ENCODE results near the gene RANBP17.
"Not testable (repeated sequence)": the region's sequence is repeated elsewhere in the genome, so short reads cannot be mapped to it uniquely, and the experiment has no call there.

The RANBP17 gene

GRCh38 chr5:170870390-170870789 is 8.6 kb downstream of the RANBP17 start:
- DNase-seq = not testable (repeated sequence)

GRCh38 chr5:170874017-170874416 is 12.2 kb downstream of the RANBP17 start:
- no peak for DNase-seq

DNA sequence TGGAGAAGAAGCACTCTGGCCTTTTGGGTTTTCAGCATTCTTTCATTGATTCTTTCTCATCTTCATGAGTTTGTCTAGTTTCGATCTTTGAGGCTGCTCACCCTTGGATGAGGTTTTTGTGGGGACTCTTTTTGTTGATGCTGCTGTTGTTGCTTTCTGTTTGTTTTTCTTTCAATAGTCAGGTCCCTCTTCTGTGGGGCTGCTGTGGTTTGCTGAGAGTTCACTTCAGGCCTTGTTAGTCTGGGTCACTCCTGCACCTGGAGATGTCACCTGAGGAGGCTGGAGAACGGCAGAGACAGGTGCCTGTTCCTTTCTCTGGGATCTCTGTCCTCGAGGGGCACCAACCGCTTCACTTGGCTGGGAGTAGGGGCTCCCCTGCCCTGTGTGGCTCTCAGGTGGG is 14.0 kb downstream of the RANBP17 start:
- no peak for DNase-seq

DNA sequence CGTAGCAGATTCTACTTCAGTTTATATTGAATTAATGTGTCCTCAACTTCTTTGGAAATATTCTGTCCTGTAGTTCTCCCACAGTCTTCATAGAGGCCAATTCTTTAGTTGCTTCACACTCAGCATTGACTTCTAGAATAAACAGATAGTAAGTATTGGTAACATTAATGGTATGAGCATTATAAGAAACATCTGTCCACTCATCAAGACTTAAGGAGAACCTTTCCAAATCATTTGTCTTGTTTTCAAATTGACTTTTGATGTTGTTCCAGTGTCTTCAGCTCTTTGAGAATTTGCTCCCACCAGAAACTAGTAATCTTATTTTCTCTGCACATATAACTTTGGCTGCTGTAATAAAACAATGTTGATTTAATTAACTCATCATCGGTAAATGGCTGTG is 18.3 kb downstream of the RANBP17 start:
- no peak for DNase-seq

DNA sequence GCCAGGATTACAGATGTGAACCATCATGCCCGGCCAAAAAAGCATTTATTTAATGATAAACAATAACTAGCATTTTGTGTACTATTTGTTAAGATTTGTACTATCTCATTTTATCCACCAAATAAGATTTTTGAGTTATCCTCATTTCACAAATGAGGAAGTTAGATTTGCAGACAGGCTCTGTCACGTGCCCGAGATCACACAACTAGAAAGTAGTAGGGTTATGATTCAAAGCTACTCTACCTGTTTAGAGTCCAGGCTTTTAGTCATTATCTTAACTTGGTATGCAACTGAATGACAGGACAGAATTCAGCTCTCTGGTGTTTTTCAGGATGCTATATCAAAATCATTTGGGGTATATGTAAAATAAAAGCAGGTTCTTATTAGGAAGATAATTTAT is 20.5 kb downstream of the RANBP17 start:
- no peak for DNase-seq

- DNase-seq = no peak
These were observed 23.4 kb downstream of the RANBP17 start for GRCh38 chr5:170885256-170885655.

DNA sequence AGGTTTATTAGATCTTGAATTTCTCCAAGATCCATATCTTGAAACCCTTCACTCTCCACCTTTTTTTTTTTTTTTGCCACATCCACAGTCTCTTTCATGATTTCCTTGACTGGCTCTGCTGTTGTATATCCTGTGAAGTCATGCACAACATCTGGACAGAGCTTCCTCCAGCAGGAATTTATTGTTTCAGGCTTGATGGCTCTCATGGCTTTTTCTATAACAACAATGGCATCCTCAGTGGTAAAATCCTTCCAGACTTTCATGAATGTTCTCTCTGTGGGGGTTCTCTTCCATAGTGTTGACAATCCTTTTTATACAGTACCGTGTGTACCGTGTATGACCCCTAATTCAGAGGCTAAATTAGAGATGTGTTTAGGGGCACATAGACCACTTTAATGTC is 24.0 kb downstream of the RANBP17 start:
- DNase-seq = no peak

- no peak for DNase-seq
These were observed 24.5 kb downstream of the RANBP17 start for GRCh38 chr5:170886210-170886894.

- no peak for DNase-seq
These were observed 30.4 kb downstream of the RANBP17 start for GRCh38 chr5:170892196-170892595.

- no peak for DNase-seq
These were observed 32.8 kb downstream of the RANBP17 start for GRCh38 chr5:170894665-170895064.

GRCh38 chr5:170896779-170897178 is 35.0 kb downstream of the RANBP17 start:
- no peak for DNase-seq

DNA sequence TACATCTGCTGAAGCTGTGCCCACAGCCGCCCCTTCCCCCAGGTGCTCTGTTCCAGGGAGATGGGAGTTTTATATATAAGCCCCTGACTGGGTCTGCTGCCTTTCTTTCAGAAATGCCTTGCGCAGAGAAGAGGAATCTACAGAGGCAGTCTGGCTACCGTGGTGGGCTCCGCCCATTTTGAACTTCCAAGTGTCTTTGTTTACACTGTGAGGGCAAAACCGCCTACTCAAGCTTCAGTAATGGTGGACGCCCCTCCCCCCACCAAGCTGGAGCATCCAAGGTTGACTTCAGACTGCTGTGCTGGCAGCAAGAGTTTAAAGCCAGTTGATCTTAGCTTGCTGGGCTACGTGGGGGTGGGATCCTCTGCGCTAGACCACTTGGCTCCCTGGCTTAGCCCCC is 41.3 kb downstream of the RANBP17 start:
- DNase-seq = no peak

DNA sequence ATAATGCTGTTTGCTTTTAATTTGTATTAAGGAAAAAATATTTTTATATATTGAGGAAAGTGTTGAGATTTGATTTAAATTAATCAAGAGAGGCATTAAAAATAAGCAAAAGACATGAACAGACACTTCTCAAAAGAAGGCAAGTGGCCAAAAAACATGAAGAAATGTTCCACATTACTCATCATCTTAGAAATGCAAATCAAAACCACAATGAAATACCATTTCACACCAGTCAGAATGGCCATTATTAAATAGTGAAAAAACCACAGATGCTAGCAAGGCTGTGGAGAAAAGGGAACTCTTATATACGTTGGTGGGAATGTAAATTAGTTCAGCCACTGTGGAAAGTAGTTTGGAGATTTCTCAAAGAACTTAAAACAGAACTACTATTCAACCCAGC is 45.9 kb downstream of the RANBP17 start:
- DNase-seq = no peak

DNA sequence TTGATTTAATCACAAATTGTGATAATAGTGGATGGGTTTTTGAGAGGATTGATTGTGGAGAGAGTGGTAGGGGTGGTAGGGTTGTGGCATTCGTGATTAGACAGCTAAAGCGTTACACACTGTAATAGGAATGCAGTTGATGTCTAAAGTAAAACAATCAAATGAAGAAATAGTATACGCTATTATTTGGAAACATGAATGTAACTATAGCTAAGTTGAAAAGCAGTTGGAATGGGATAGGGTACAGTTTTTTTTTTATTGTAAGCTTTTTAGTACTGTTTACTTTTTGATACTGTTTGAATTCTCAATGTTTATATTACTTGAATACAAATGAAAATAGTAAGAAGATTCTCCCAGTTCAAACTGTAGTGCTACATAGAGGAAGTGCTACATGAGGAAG is 51.8 kb downstream of the RANBP17 start:
- DNase-seq = no peak

GRCh38 chr5:170917113-170917512 is 55.3 kb downstream of the RANBP17 start:
- no peak for DNase-seq

- DNase-seq = no peak
These were observed 58.4 kb downstream of the RANBP17 start for GRCh38 chr5:170920196-170920595.

DNA sequence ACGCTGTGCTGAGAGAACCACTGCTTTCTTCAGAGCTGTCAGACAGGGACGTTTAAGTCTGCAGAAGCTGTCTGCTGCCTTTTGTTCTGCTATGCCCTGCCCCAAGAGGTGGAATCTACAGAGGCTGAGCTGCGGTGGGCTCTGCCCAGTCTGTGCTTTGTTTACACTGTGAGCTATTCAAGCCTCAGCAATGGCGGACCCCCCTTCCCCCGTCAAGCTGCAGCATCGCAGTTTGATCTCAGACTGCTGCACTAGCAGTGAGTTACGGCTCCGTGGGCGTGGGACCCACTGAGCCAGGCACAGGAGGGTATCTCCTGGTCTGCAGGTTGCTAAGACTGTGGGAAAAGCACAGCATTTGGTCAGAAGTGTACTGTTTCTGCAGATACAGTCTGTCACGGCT is 60.5 kb downstream of the RANBP17 start:
- not testable (repeated sequence) for DNase-seq

DNA sequence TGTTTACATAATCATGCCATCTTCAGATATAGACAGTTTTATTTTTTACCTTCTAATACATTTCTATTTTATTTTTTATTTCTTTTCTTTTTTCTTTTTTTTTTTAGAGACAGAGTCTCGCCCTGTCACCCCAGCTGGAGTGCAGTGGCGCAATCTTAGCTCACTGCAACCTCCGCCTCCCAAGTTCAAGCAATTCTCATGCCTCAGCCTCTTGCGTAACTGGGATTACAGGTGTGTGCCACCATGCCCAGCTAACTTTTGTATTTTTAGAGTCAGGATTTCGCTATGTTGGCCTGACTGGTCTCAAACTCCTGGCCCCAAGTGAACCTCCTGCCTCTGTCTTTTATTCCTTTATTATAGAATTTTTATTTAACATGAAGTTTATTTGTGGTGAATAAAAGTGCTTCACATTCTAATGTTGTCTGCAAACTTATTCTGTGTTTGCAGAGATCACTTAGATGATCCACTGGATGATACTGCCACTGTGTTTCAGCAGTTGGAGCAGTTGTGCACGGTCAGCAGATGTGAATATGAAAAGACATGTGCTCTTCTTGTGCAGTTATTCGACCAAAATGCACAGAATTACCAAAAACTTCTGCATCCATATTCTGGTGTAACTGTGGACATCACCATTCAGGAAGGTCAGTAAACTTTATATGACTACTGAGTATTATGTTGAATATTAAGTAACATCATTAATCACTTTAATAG is 62.2 kb downstream of the RANBP17 start:
- DNase-seq = no peak

GRCh38 chr5:170935534-170936218 is 73.9 kb downstream of the RANBP17 start:
- not testable (repeated sequence) for DNase-seq

- DNase-seq = no peak
These were observed 75.3 kb downstream of the RANBP17 start for GRCh38 chr5:170937072-170937471.

GRCh38 chr5:170937914-170938313 is 76.1 kb downstream of the RANBP17 start:
- no peak for DNase-seq

DNA sequence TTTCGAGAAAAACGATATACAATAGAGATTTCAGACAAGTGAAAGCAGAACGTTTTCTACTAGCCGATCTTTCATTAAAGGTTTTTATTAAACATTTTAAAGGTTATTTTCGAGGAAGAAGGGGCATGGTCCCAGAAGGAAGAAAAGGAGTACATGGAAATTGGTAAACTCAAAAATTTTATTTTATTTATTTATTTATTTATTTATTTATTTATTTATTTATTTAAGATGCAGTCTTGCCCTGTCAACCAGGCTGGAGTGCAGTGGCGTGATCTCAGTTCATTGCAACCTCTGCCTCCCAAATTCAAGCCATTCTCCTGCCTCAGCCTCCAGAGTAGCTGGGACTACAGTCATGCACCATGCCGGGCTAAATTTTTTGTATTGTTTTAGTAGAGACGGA is 77.4 kb downstream of the RANBP17 start:
- no peak for DNase-seq

DNA sequence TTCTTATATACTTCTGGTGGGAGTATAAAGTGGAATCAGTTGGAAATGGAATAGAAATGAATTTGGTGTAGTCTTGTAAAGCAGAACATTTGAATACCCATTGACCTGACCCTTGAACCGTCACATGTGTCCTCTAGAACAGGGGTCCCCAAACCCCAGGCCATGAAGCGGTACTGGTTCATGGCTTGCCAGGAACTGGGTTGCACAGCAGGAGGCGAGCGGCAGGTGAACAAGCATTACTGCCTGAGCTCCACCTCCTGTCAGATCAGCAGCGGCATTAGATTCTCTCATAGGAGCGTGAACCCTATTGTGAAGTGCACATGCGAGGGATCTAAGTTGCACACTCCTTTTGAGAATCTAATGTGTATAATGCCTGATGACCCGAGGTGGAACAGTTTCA is 80.0 kb downstream of the RANBP17 start:
- no peak for DNase-seq

DNA sequence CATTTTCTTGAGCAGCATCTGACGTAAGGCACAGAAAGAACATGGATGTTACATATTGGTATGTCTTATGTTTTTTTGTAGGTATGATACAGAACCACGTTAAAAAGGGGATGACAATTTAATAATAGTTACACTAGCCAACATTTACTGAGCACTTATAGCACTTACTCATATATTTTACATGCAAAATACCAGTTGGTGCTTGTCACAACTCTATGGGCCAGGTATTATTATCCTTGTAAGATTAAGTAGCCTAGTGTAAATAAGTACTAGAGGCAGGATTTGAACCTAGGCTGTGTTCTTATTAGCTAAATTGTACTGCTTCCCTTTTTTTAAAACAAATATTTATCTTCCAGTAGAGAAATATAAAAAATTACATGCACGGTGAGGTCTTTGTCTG is 83.5 kb downstream of the RANBP17 start:
- DNase-seq = no peak

All from activated CD4-positive, alpha-beta T cell treated with anti-CD3 and anti-CD28 coated beads, Interleukin-2, Interleukin-6, amounts not matched to agents 100 ng/mL and 50 ng/mL, durations not matched to agents 16 hours and 8 hours (primary cell).